Calu3 (cell line): Measurements from ENCODE around the gene GALP. TPM values are rescaled to one million over a fixed set of nuclear protein-coding genes. Genes with fewer than 3 reads are reported as not detected.

Source experiments
- BruUV-seq: library from RNA; stranded (reverse); fragments of 400-500 nt; replicated peaks from 2 replicates; lab custom pipeline; 2021; lab: Mats Ljungman, UMichigan
- CTCF ChIA-PET: fragments of 300-600 bp; sonication (Branson Sonifier 250); formaldehyde crosslinking; loops from one replicate; lab custom pipeline; 2022; ENCODE audit warnings: antibody characterized with exemption; lab: Charles Lee
- DNase-seq: peaks from one replicate; pipeline ENCODE4 v3.0.0; 2022
- H3K27ac Mint-ChIP-seq: one replicate; pipeline ENCODE4 v1.8.0; 2022; ENCODE audit warnings: mixed read lengths; ENCODE audit not compliant: unreplicated experiment
- H3K27me3 Mint-ChIP-seq: one replicate; pipeline ENCODE4 v1.8.0; 2022; ENCODE audit warnings: mixed read lengths; ENCODE audit not compliant: unreplicated experiment
- H3K36me3 Mint-ChIP-seq: one replicate; pipeline ENCODE4 v1.8.0; 2022; ENCODE audit warnings: mild to moderate bottlenecking, moderate library complexity, mixed read lengths; ENCODE audit not compliant: insufficient read depth, unreplicated experiment
- H3K4me1 Mint-ChIP-seq: one replicate; pipeline ENCODE4 v1.8.0; 2022; ENCODE audit warnings: mild to moderate bottlenecking, low read depth, mixed read lengths; ENCODE audit not compliant: unreplicated experiment
- H3K4me3 Mint-ChIP-seq: one replicate; pipeline ENCODE4 v1.8.0; 2022; ENCODE audit warnings: mild to moderate bottlenecking, low read depth, moderate library complexity, mixed read lengths; ENCODE audit not compliant: unreplicated experiment
- H3K9me3 Mint-ChIP-seq: one replicate; pipeline ENCODE4 v1.8.0; 2022; ENCODE audit warnings: low read depth, mixed read lengths; ENCODE audit not compliant: unreplicated experiment
- CTCF ChIP-seq: fragments of 200-600 bp; IDR thresholded peaks from one replicate; pipeline ENCODE4 v1.8.0; 2022; ENCODE audit warnings: antibody characterized with exemption; ENCODE audit not compliant: unreplicated experiment
- intact Hi-C: fragments of 100-400 bp; cut with micrococcal nuclease; formaldehyde crosslinking; loops from one replicate; pipeline ENCODE4 v1.10.0; 2022; ENCODE audit not compliant: unreplicated experiment
- total RNA-seq: library from RNA; stranded (reverse); gene quantifications from 2 replicates; pipeline ENCODE4 v1.2.3, GENCODE V29; 2022

Gene GALP
- total RNA-seq, 1 experiment from 2014 or later, result not detected

- peaks cover 57% of the 10 kb centered on the region for H3K36me3 Mint-ChIP-seq
- H3K27me3 Mint-ChIP-seq, result no peaks in the 10 kb centered on the region
- H3K4me3 Mint-ChIP-seq, result no peak overlapping the region
- TF ChIP-seq CTCF, result no peak
- BruUV-seq, result no TSS peak
- intact Hi-C loops, result no loop called here
- CTCF ChIA-PET, result no interaction called here
- peaks cover 3% of the 10 kb centered on the region for H3K9me3 Mint-ChIP-seq
- no peaks in the 10 kb centered on the region for H3K4me1 Mint-ChIP-seq
- peak overlapping the region; percentile 1 for H3K27ac Mint-ChIP-seq
- no peak for DNase-seq
Measured at GRCh38 chr19:56159009-56159559, 16.7 kb upstream of the GALP start.

- no peak overlapping the region for H3K4me3 Mint-ChIP-seq
- H3K27me3 Mint-ChIP-seq, result no peaks in the 10 kb centered on the region
- H3K27ac Mint-ChIP-seq, result peak overlapping the region; percentile 25
- DNase-seq, result no peak
- no peak for TF ChIP-seq CTCF
- no TSS peak for BruUV-seq
- CTCF ChIA-PET, result no interaction called here
- H3K4me1 Mint-ChIP-seq, result no peaks in the 10 kb centered on the region
- peaks cover 57% of the 10 kb centered on the region for H3K36me3 Mint-ChIP-seq
- peaks cover 3% of the 10 kb centered on the region for H3K9me3 Mint-ChIP-seq
- intact Hi-C loops, result no loop called here
Measured at GRCh38 chr19:56159622-56160271, 16.1 kb upstream of the GALP start.

GRCh38 chr19:56161534-56161933 is 14.3 kb upstream of the GALP start:
- Mint-ChIP-seq H3K4me1 (no peaks in the 10 kb centered on the region), H3K36me3 (peaks cover 52% of the 10 kb centered on the region), H3K9me3 (peaks cover 3% of the 10 kb centered on the region), H3K27me3 (no peaks in the 10 kb centered on the region), H3K4me3 (no peak overlapping the region), H3K27ac (no peak overlapping the region)
- no peak for TF ChIP-seq CTCF
- CTCF ChIA-PET, result no interaction called here
- intact Hi-C loops, result no loop called here
- no TSS peak for BruUV-seq
- DNase-seq, result no peak

GRCh38 chr19:56162258-56162657 is 13.6 kb upstream of the GALP start:
- intact Hi-C loops, result no loop called here

More at GRCh38 chr19:56162258-56162657, 13.6 kb upstream of the GALP start:
- TF ChIP-seq CTCF, result no peak
- Mint-ChIP-seq H3K4me3 (no peak overlapping the region), H3K9me3 (peaks cover 3% of the 10 kb centered on the region), H3K4me1 (no peaks in the 10 kb centered on the region), H3K27ac (no peak overlapping the region), H3K36me3 (peaks cover 45% of the 10 kb centered on the region), H3K27me3 (no peaks in the 10 kb centered on the region)
- BruUV-seq, result no TSS peak
- CTCF ChIA-PET, result no interaction called here
- DNase-seq, result no peak
